HG03342 (cell line): ENCODE data around the gene ZFYVE1.
A peak's percentile ranks its signal among the peaks of the same experiment; 100 is the strongest.
"Not testable (repeated sequence)": the region's sequence is repeated elsewhere in the genome, so short reads cannot be mapped to it uniquely, and the experiment has no call there.

Source experiments
- ATAC-seq: cut with Tn5 transposase; IDR thresholded peaks from one replicate; pipeline ENCODE4 v1.9.1; 2021; ENCODE audit warnings: mild to moderate bottlenecking, moderate library complexity; ENCODE audit not compliant: unreplicated experiment

Gene ZFYVE1

DNA sequence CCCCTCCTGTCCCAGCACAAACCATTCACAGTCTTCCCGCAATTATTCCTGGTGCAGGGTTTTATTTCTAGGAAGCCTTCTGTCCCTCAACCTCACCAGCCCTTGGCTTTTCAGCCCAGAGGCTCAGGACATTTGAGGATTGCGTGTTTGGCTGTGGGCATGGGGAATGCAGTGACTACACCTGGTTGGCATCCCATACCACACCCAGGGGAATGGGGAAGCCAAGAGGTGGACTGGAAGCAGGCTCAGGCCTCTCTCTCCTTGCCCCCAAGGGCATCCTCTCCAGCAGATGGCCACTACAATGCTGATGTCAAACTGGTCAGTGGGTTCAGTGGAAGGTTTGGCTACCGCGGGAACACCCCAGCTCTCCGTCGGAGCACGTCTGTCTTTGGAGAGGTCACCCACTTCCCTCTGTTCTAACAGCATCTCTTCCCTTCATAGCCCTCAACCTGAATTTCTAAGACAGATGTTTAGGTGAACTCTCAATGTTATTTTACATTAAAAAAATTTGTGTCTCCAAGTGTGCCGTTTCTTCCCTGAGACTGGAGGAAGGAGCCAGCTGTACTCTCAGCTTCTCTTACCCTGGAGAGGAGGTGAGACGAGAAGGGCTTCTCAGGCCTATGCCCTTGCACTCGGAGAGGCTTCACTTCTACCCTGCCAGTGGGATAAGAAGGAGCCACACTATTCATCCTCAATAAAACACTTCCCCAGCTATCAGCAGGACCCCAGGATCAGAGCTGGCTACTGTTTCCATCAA is 65.1 kb downstream of the ZFYVE1 start:
- no peak for ATAC-seq

DNA sequence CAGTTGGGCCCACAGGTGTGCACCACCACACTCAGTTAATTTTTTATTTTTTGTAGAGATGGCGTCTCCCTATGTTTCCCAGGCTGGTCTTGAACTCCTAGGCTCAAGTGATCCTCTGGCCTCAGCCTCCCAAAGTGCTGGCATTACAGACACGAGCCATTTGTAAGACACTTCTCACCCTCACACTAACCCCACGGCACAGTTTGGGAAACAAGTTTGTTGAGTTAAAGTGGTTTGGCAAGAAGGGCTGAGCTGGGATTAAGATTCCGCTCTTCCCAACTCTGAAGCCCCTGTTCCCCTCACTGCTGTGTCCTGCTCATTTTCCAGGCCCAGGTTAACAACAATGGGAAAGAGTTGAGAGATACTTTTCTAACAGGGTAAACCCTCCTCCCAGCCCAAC is 65.9 kb downstream of the ZFYVE1 start:
- ATAC-seq, result not testable (repeated sequence)

DNA sequence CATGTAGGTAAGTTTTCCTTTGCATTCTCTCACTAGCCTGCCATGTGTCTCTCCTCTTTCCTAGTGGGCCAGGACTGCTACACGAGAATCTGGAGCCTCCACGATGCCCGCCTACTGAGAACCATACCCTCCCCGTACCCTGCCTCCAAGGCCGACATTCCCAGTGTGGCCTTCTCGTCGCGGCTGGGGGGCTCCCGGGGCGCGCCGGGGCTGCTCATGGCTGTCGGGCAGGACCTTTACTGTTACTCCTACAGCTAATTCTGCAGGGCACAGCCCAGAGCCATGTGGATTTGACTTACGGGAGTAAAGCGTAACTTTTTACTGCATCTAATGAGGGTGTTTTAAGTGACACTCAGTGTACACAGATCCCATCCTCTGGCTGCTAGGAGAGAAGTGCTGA is 68.4 kb downstream of the ZFYVE1 start:
- ATAC-seq, result no peak

DNA sequence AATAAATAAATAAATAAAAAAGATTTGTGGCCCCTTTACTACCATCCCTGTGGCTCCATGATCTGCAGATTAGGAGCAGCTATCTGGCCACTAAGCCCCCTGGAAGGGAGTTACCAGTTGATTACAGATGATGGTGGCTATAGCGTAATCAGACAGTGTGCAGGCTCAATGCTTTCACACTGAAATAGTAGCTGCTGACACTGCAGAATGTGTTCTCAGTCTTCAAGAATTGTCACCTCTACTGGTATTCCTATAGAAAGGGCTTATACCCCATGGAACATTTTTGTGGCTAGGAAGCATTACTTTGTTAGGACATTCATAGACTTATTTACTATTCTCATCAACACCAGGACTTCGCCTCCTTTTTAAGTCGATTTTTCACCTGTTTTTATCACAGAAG is 69.7 kb downstream of the ZFYVE1 start:
- ATAC-seq, result no peak

DNA sequence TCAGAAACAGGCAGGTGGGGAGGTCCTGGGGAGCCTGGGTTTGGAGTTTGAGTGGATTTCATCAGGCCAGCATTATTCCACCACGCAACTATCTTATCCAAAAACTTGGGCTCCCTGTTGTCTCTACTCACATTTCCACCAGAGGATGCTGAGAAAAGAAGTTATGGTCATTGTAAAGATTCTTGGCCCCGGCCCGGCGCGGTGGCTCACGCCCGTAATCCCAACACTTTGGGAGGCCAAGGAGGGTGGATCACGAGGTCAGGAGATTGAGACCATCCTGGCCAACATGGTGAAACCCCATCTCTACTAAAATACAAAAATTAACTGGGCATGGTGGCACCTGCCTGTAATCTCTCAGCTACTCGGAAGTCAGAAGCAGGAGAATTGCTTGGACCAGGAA is 70.2 kb downstream of the ZFYVE1 start:
- ATAC-seq, result not testable (repeated sequence)

DNA sequence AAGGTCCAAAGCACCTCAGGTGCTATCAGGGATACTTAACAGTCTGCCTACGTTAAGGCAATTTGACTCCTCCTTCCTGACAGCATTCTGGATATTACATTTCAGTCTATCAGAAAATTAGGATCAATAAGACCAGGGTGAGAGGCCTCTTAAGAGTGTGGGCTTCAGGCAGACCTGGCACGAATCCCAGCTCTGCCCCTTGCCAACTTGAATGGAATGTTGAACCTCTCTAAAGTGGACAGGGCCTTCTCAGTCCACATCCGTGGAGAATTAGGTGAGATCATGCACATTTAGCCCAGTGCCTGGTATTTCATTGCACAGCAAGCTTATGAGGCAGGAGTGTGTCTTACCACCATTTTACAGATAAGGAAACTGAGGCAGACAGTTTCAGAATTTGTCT is 74.7 kb downstream of the ZFYVE1 start:
- ATAC-seq, result no peak

DNA sequence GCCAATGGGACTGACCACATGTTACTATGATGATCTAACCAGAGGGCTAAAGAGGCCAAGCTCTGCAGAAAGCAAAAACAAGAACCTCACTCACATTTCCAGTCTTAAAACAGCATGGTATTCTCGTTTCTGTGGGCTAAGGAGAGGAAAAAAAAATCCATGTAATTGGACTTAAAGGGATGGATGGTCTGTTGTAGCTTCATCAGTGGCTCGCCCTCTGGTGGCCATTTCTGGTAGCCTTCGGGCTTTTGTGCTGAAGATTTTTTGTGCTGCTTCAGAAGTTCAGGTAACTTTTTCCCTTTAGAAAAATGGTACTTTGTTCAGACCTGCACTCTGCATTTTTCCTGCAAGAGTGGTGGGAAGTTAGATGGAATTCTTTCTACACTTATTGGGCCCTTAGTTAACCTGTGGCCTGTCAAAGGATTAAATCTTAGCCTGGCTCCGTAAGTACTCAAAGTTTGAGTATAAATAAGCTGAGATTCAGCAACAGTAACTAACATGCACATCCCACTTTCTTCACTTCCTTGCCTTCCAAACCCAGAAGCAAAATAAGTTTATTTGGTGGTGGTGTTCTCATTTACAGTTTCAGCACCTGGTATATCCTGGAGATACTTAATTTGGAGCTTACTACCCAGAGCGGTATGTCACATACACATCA is 78.3 kb downstream of the ZFYVE1 start:
- no peak for ATAC-seq

DNA sequence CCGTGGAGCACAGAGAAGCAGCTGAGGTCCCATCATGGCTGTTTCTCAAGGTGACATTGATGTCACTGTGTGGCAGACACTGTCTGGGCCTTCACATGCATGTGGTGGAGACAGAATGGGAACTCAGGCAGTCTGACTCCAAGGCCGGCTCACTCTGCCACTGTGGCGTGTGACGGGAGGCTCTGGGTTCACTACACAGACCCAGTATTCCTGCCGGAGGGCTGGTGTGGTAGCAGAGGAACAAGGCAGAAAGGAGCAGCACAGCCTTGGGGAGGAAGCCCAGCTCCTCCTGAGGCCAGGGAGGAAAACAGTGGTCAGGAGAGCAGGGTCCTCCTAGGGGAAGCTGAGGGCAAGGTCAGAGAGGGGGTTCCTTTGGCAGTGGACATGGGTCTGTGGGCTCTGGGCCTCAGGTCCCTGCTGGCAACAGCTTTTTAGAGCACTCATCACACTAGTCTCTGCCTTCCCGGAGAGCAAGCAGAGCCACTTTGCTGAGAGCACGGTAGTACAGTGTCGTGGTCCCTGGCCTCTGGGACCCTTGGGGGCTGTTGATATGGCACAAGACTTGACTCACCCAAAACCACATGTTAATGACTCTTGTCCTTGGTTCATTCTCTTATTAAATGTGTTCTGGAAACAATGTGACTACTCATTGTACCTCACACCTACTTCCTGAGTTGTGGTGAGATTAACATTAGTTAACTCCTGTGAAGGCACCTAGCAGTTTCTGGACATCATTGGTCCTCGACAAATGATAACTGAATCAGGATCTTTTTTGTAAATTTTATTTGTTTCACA is 79.3 kb downstream of the ZFYVE1 start:
- ATAC-seq, result no peak

DNA sequence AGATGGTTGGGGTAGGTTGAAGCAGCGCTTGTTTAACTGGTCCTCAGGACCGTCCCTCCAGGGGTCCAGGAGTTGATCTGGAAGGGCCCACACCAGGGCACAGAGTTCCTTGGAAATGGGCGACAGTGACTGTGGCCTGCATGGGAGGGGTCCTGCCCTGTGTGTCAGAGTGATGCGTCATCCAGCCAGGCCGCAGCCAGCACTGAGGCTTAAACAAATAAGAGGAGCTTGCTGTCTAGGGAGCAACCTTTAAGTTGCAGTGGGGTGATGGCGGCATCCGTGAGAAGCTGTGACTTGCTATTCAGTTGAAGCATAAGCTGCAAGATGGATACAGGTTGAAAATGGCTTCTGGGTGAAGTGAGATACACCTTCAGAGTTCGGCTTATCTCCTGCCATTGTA is 80.4 kb downstream of the ZFYVE1 start:
- no peak for ATAC-seq

DNA sequence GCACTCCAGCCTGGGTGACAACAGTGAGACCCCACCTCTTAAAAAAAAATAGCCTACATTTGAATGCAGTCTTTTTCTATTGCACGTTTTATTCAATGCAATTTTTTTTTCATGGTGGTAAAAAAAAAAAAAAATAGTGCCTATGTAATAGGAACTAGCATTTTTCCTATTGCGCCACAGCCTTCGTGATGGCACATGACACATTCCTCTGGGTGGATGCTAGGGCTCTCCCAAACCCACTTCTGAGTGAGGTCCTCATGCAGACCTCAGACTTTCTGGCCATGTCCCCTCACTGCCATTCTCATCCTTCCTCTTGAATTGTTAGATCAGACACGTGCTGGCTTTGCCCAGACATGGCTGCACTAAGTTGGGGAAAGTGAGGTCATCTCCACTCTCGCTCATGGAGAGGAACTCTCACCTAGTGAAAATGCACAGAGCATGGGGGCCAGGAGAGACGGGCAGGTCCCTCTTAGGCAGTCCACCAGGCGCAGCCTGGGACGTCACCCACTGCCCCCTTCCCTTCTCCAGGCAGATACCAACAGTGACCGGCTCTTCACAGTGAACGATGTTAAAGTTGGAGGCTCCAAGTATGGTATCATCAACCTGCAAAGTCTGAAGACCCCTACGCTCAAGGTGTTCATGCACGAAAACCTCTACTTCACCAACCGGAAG is 81.4 kb downstream of the ZFYVE1 start:
- ATAC-seq, result no peak

DNA sequence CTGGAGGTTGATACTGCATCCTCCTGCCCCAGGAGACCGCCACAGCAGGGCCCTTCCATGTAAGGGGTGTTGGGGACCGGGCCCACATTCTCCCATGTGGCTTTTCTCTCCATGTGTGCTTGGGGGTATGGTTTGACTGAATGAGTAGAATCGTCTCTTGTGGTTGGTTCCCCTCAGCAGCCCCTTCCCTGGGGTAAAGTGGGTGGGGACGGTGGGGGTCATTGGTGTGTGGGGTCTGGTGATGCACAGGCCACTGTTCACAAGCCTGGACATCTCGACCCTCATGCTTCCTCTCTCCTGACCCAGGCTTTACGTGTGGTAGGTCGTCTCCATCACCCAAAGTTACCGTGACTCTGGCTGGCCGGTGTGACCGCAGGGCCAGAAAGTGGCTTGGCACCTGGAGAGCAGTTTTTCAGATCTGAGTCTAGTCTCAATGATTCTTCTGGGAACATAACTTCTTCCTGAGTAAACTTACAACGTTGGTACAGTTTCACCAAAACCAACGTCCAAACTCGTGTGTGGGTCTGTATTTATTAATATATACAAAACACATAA is 83.0 kb downstream of the ZFYVE1 start:
- no peak for ATAC-seq

DNA sequence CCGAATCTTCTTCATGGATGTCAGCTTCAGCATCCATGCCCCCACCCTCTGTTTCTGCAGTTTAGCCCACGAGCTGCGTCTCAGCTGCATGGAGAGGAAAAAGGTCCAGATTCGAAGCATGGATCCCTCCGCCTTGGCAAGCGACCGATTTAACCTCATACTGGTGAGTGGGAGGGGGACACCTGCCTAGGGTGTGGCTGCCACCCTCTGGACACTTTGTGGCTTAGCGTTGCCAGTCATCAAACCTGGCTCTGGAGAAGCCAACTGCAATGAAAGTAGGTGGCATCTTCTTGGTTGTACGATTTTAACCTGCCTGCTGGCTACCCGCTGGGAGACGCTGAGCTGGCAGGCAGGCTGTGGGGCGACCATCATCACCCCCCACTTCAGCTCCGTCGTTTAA is 84.0 kb downstream of the ZFYVE1 start:
- no peak for ATAC-seq

DNA sequence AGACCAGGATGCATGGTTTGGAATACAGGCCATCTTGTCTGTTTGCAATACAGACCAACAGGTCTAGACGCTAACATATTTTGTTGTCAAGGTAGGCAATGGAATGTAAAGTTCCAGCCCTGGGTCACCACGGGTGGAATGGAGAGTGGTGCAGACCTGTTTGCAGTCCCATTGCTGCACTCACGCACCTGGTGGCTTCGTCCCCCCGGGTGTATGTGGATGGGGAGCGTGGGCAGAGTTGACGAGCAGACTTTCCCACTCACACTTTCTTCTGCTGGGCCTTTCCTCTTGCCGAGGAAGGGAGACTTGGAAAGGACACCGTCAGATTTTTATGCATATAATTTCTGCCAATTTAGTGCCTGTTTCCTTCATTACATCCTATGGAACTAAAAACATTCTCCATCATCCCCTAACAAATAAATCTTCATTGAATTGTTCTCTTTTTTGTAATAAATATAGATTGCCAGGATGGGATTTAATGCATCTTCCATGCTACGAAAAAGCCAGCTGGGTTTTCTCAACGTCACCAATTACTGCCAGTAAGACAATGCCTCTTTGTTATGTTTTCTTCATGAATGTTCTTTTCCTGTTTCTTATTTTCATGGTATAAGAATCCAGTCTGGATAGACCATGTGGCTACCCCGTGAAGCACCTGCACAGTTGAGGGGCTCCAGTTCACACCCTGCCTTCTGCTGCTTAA is 85.5 kb downstream of the ZFYVE1 start:
- no peak for ATAC-seq

DNA sequence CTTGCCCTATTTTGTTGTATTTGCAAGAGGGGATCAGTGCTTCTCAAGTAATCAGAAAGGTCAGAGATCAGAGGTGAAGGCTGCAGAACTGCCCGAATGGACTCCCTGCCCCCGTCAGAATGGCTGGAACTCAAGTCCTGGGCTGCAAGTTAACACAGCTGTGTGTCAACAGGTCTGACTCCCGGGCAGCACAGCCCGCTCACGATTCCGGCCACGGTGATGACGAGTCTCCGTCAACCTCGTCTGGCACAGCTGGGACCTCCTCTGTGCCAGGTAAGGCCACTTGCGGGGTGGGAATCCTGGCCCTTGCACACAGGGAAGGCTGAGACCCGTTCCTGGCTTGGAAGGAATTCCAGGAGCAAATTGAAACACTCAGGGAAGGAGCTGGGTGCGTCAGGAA is 87.3 kb downstream of the ZFYVE1 start:
- ATAC-seq, result no peak

DNA sequence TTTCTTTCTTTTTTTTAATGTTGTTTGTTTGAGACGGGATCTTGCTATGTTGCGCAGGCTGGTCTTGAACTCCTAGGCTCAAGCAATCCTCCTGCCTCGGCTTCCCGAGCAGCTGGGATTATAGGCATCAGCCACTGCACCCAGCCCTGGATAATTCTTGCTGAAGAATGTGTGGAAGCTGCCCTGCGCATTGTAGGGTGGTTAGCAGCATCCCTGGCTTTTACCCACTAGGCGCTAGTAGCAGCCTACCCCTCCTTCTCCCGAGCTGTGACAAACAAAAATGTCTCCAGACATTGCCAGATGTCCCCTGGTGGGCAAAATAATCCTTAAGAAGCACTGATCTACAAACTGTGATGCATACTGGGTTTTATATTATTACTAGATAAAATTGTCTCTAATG is 94.0 kb downstream of the ZFYVE1 start:
- ATAC-seq, result no peak

DNA sequence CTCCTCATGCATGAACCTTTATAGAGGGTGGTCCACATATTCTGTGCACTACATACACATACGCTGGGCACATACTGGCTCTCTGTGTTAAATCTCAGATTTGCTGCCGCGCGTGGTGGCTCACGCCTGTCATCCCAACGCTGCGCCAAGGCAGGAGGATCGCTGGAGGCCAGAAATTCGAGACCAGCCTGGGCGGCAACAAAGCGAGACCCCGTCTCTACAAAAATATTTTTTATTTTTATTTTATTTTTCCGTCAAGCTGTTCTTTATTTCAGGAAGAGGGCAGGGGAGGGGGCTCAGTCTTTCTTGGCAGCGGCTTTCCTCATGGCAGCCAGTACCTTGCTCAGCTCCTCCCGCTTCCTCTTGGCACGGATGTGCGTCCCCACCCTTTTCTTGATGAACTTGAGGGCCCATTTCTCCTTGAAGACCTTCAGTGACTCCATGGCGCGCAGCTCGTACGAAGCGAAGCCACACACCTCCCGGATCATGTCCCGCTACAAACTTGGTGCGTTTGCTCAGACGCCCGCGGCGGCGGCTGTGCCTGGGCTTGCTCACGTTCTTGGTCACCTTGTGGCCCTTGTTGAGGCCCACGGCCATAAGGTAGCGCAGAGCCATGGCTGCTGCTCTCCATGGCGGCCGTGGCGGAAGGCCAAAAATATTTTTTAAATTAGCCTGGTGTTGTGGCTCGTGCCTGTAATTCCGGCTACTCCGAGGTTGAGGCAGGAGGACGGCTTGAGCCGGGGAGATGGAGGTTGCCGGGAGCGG is 97.4 kb downstream of the ZFYVE1 start:
- ATAC-seq, result no peak

DNA sequence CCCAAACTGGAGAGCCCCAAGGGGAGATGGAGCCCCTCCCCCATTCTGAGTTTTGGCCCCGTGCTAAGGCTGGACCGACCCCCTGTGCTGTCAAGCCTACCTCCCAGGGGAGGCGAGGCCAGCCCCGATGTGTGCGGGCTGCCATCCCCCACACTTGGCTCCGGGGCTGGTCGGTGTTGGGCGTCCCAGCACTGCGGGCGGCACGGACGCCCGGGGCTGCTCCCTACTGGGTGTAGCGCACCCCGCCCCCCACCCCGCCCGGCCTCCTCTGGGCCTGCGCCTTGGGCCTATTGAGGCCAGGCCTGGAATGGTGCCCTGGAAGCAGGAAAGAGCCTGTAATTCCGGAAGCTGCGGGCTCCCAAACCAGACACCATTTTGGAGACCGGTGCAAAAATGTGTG is 98.0 kb downstream of the ZFYVE1 start:
- ATAC-seq, result no peak

DNA sequence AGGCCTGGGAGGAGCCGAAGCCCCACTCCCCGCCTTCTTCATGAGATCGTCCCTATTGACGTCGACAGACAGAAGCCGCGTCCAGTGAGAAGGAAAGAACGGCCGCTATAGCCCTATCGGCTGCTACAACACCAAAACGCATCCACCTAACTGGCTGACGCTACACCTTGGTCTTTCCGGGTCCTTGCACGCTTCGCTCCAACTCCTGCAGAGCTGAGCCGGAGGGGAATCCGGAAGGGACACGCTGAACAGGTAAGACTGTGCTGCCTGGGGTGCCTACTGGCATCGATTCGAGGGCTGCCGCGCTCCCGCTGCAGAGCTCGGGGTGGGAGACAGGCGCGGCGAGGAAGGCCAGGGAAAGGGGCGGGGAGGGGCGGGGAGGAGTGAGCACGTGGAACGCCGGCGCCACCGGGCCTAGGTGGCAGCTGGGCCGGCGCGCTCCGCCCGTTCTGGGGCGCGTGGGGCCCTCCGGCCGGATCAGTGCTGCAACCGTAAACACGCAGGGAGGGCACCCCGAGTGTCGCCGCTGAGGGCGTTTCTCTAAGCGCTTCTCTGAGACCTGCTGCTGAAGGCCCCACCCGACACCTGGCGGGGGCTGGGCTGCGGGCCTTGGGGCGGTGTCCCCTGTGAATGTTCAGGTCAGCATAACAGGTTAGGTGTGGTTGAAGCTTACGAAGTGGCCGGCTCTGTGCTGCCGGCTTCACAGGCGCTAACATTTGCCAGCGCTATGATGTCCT is 100.4 kb downstream of the ZFYVE1 start, which contains the start of gene DCAF4:
Gene DCAF4, plus strand, starts transcription at position 173 of the 737 bp plus-strand sequence. CDS start 11,515 bp downstream, outside the sequence.
- ATAC-seq, result peak; percentile 98

DNA sequence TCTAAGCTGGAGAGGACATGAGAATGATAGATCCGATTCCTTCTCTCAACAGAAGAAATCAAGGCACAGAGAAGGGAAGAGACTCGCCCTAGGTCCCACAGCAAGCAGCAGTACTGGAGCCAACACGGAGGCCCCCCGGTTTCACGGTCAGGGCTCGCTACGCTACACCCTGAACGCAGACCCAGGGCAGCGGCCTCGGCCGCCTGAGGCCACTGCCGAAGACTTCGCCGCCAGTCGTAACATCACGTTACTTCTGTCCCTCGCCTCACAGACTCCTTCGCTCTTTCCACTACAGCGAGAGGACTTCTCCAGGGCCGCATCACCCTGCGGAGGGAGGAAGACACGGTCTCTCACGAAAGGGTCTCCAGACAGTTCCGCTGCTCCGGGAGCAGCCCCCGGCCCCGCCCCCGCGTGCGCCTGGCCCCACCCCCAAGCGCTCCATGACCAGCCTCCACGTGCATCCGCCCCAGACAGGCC is 101.1 kb downstream of the ZFYVE1 start:
- ATAC-seq, result peak; percentile 19
